HK-2 (cell line): ENCODE data around the gene IRX2.

Source experiments
- DNase-seq: peaks from one replicate; pipeline ENCODE4 v3.0.0-alpha.2; 2018; ENCODE audit not compliant: unreplicated experiment

IRX2 gene

DNA sequence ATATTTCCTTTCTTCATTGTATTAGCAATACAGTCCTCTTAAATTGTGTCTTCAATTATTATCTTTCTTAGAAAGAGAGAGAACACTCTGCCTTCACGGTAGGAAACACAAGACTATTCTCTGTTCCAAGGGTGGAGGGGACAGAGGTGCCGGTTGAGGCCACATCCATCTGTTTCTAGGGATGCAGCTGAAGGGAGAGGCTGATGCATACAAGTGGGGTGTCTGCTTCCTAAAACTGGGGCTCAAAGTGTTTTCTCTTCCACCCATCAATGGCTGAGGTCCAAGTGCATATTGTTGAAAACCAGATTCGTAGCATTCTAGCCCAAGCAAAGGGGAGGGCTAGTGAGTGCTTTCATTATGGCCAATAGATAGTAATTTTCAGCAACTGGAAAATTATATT is 9.5 kb downstream of the IRX2 start:
- no peak for DNase-seq

DNA sequence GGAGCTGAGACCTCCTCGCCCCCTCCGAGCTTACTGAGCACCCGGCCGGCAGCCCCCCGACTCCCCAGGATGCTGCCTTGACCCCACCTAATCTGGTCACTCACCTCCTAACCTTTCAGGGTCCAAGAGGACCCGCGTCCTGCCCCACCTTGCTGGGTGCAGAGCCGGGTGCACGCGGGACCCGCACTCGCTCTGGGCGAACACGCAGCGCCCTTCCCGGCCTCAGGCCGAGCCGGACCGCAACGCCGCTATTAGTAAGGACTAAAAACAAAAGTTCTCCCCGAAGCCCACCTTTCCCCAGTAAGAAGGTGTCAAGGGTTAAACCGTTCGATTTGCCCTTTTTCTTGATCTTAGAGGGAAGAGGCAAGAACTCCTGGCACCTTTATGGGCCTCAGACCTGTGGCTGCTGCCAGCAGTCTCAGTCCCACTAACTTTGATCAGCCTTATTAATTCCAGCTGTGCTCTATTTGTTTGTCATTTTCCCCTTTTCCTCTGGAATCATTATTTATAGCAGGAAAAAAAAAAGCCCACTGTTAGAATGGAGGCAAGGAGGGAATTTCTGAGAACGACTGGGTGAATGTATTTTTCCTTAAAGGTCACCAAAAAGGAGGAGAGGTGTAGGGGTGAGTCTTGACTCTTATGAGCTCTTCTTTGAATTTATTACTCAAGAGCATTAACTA is 10.5 kb downstream of the IRX2 start:
- no peak for DNase-seq

DNA sequence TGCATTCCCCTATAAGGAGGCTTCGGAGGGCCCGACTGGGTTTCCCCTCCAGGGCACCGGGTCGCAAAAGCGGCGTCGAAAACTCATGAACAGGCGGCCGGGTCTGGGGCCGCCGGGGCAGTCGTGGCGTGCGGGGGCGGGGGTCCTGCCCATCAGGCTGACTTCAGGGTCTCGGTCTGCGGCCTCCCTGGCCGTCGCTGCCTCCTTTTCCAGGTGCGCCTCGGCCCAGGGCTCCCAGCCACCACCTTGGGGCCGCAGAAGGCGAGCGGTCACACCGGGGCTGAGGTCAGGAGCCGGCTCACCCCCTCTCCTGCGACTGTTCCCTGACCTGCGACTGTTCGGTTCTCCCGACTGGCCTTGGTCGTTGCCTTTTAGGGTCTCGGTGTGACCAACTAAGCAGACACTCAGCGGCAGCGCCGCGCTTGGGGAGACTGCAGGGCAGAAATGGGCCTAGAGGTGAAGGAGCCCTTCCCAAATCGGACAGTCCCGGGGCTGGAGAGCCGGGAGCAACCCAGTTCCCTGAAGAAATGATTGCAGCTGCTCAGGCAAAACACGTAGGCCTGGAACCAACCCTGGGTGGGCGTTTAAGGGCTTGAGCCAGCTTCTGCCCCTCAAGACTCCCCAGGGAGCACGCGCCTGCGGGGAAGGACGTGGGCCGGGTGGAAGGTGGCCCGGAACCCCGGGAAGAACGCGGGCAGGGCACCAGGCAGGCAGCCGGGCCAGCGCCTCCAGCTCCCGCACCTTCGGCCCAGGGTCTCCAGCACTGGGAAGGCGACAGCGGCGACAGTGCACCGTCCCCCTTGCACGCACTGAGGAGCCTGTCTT is 11.2 kb downstream of the IRX2 start:
- DNase-seq, result no peak

DNA sequence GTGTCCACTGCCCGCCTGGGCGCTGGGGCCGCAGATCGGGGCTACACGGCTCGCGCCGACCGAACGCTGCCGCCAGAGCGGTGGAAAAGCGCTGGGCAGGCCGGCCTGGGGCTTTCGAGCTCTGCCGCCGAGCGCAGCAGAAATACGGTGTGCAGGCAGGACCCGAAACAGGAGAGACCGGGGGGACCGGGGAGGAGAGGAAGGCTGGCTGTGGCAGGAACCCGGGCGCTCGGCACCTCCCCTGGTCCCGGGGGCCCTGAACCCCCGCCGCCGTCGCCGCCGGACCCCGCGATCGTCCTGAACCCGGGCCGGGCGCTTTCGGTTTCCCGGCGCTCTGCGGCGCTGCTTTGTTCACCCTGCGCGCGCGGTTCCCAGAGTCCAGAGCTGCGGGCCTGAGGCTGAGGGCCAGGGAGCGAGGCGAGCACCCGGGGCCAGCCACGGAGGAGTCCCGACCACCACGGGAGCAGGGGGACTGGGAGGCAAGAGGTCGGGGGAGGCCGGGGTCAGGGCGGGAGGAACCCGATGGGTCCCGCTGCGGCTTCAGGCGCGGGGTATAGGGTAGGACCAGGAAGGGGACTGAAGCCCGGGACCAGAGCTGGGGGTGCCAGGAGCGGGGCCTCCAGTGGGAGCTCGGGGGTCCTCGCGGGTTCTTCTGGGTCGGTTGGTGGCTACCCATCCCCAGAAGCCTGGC is 12.0 kb downstream of the IRX2 start:
- DNase-seq, result no peak

DNA sequence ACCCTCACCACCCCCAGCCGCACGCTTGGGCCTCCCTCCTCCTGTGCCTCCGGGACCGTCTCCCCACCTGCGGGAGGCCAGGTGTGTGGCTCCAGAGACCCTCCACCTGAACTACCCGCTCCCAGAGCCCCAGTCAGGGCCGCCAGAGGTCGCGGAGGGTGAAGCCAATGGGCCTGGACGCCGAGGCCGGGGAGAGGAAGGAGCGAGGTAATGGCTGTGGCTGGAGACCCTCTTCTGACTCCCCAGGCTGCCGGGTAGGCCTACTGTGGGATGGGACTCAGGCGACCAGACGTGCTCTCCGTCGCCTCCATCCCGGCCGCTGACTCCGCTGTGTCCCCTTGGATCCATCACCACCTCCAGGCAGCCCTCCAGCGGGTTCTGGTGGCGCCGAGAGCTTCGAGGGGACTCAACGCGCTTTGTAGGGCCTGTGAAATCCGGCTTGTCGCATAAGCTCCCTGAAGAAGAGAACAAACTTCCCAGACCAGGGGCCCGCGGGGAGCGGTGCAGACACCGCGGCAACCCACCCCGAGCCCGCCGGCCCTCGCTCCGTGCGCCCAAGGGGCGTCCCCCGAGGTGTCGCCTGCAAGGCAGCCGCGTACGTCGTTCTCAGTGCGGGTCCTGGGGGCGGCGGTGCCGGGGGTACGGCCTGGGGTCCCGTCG is 12.6 kb downstream of the IRX2 start:
- no peak for DNase-seq

DNA sequence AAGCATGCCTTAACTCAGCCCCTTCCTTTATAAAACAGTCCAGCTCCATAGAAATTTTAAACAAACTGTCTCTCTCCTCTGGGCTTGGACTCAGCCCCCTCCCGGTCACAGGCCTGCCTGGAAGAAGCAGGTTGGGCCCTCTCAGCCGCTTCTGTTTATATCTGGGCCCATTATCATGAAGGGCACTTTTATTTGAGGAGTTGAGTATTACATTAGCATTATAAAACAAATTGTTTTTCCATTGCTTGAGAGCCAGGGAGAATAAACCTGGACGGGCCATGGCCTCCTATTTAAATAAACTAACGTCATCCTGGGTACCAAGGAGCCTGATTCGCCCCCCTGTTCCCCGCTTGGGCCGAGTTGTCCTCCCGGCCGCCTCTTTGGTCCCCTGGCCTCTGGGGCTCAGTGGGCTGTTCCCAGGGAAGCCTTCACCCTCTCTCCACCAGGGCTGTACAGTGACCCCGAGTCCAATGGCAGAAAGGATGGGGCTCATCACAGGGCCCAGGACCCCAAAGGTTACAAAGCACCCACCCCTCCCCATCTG is 13.2 kb downstream of the IRX2 start:
- DNase-seq, result no peak

DNA sequence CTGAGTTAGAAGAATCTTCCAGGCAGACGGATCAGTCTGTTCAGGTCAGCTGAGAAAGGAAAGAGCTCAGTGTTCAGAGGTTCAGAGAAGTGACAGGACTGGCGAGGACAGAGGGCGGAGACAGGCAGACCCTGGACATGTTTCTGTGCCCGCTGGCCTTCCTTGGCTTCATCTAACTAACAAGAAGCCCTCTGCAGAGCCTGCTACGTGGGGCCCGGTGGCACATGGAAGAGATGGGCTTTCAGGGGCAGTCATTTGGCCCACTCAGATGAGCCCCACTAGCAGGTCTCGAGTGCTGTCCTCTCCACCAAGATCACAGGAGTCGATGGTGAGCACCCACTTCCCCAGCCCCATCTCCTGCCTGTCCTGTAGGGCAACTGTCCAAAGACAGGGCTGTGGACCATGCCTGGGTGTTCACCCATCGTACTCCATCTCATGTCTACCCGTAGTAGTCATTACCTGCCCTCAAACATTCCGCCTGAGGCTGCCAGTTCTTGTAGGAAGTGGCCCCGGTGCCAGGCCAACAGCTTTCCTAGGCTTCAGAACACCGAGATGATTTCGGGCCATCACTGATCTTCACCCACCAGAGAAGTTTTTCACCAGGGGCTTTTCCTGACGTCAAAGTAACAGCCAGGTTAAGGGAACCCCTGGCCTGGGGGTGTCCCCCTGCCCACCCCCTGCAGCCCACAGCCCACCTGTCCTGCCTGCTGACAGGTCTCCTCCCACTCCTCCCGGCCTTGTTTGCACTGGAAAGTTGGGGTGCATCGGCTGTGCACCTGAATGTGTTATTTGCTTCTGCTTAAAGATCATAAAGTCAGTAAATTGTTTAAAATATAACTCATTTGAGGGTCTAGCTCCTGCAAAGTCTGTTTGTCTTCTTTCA is 14.0 kb downstream of the IRX2 start:
- DNase-seq, result no peak

DNA sequence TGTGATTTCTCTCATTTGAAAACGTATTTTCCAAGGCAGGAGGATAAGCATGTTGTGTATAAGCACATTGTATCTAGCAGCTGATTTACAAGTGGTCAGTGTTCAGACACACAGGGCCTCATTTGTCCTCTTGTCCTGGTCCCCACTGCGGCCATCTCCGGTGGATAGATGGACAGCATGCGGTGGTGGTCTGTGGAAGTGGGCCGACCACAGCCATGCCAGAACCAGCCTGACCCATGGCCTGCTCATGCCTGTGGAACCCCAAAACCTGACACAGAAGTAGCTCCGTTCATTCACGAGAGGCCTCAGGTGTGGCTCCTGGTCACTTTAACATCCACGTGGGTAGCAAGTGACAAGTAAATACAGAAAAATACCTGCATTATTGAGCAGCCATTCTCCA is 14.6 kb downstream of the IRX2 start:
- no peak for DNase-seq

DNA sequence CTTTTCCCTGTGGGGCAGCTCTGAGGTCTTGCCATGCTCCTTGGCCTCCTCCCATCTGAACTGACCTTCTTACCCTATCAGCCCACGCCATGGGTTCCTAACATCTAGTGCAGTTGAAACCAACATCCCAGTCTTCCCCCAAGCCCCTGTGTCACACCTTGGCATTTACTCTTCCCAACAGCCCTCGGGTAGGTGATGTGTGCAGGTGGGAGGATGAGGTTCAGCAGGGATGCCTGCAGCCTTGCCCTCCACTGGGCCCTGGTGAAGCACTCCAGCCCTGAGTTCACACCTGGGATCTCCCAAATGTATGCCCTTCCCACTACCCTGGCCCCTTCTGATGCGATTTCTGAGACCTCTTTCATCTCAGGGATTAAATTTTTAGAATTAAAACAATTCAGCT is 15.5 kb downstream of the IRX2 start:
- DNase-seq, result no peak

DNA sequence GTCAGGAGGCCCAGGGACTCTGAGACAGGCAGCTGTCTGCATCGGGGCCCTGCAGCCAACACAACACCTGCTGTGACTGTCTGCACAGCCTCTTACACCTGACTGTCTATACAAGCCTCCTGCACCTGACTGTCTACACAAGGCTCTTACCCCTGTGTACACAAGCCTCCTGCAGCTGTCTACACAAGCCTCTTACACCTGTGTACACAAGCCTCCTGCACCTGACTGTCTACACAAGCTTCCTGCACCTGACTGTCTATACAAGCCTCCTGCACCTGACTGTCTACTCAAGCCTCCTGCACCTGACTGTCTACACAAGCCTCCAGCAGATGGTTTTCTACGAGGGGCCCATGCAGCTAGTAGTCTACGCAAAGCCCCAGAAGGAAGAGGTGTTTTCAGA is 18.6 kb downstream of the IRX2 start:
- no peak for DNase-seq

DNA sequence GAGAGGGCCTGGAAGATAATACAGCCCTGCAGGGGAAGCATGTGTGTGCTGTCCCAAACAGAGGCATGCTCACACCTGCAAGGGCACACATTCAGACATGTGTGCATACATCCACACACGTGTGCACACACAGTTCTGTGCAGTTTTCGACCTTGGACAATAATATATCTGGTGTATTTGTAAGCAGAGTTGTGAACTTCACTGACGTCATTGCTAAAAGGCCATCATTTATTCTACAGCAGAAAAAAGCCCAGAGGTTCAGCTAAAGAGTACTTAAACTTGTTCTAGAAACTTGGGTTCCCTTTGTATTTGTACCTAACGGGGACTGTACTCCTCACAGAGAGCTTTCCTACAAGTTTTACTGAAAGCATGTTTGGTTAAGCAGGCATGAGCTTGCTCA is 19.5 kb downstream of the IRX2 start:
- DNase-seq, result no peak

DNA sequence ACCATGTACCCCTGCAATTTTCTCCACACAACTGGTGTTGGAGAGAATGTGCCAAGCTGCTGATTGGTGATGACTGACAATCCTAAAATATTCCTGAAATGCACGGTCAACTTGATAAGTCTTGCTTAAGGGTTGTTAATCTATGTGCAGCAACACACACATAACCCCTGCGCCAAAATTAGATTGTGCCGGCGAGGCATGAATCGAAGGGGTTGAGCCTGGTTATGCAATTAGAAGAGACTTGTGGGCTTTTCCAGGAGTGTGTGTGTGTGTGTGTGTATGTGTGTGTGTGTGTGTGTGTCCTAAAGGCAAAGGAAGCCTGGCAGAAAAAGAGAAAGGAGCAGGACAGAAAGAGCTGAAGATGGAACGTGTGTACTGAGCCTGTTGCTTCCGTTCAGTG is 22.3 kb downstream of the IRX2 start:
- no peak for DNase-seq

DNA sequence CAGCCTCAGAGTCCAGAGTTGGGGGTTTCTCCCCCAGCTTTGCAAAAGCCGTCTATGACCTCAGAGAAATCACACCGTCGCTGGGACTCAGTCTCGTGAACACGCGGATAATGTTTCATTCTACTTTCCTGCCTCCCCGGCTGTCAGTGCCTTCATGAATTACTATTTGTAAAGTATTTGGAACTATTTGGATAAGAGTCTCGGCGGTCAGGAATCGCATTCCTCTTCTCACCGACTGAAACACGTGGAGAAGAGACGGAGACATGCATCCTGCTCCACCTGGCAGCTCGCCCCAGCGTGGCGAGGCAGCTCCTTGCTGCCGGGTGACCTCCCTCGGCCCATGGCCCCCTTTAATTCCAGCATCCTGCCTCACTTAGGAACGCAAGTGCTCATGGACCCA is 23.9 kb downstream of the IRX2 start:
- no peak for DNase-seq

DNA sequence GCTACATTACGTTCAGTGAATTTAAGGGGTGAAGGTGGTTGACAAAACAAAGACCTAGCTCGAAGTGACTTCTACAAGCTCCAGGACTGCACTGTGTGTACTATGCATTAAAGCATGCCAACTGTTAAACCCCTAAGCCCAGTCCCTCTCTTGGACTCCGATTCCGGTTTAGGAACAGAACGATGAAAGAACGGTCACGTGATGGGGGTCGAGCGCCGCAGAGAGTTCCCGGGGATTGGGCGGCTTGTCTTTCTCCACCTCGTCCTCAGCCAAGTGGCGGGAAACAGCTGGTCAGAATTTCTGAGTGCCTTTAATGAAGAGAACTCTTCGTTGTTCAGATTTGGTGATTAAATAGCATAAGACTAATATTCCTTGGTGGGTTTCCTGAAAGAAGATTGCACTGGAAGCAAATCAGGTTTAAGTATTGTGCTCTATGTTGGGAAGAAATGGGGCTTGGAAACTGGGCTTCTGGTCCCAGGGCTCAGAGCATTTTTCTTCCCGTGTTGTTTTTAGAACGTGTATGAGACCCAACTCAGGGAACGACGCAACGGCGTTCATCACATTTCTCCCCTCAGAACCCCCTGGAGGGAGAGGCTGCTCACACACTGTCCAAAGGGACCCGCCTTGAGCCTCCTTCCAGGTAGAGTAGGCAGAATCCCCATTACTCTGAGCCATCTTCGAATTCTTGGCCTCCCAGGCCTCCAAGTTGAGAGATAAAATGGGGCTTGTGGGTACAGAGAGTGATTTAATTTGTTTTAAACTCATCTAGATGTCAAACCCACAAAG is 25.3 kb downstream of the IRX2 start:
- no peak for DNase-seq

DNA sequence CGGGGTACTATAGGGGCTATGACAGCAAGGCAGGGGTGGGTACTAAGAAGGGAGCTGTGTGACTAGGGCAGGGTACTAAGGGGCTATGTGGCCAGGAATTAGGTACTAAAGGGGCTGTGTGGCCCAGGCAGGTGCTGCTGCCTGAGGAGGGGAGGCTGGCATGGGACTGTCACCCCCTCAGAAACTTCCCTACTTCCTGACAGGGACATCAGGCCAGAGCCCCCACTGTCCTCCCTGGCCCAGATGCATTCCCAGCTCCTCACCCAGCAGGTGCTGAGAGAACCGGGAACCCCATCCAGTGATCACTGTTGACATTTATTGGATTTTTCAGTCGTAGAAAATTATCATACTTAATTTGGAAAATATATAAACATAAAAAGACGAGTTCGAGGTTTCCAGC is 26.6 kb downstream of the IRX2 start:
- DNase-seq, result no peak

DNA sequence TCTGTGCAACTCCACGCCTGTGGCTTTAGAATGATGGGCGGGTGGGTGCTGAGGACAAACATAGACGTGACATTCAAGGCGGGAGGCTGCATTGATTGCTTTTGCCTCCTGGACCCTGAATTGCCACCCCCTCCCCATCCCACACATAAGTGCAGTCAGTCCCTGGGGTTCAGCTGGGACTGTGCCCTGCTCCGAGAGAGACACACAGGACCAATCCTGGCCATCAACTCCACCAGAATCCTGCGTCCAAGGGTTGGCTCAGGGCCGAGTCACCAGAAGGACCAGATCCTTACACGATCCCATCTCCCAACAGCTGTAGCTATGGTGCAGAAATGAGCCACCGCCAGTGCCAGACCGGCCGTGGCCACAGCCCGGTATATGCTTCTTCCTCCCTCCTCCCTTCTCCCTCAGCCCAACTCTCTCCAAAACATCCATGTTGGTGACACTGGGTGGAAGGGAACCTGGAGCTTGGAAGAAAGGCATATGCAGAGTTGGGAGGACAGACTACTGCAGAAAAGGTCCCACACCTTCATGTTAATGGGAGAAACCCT is 27.4 kb downstream of the IRX2 start:
- DNase-seq, result no peak

DNA sequence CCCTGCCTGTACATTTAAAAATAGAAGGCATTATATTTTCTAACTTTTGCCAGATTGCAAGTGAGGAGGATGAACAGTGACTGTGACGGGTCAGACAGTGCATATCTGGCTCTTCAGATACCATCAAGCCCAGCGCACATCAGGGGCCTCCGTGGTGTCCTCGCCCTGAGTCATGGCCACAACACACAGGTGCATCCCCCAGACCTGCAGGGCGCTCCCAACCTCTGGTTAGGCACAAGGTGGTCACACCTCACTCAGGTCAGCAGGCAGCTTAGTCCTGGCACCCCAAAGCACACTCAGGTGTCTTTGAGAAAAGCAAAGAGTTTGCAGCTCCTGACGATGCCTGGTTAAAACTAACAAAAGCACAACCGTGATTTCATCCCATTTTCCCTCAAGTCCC is 28.6 kb downstream of the IRX2 start:
- no peak for DNase-seq

DNA sequence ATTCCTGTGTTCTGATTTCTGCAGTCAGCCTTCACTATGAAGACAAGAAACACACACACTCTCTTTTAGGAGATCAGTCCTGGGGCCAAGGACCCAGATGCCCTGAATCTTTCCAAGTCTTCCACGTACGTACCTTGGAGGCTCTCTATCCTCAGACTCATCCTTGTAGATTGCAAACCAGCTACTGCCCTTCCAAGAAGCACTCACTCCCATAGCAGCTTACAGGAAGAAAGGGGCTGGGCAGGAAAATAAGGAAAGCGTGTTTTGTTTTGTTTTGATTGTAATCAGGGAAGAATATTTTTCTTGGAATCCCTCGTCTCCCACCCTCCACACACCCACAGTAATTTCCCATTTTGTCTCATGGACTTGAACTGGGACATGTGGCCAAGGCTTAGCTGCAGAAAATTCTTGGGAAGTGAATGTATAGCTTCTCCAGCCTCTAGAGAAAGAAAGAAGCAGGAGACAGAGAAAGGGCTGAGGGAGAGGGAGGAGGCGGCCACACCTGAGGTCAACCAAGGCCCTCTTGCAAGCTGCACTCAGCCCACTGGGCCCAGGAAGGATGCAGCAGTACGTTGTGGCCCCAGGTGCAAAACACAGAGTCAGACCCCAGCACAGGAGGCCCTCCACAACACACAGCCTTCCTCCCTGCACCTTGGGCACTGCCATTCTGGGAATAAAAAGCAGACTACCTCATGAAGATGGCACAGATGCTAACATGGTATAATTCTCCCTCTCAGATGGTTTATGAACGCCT is 29.9 kb downstream of the IRX2 start:
- DNase-seq, result no peak

DNA sequence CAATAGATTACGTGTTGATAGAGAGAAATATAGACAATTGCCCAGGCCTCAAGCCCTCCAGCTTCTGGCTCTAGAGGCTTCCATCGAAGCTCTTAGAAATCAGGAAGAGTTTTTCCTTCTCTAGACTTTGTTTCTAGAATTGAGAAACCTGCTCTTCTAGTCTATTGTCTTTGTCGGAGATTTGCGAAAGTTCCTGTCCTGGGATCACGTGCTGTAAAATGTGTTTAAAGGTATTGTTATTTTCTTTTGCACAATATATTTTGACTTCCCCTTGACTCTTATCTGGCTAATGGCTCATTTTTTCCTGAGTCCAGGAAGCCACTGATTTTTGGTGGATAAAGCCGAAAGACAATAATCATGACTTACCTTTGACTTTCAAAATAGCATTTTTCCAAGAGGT is 32.1 kb downstream of the IRX2 start:
- no peak for DNase-seq
